SK-N-SH (cell line): Measurements from ENCODE around the gene RFWD3. TPM values are rescaled to one million over a fixed set of nuclear protein-coding genes. Genes with fewer than 3 reads are reported as not detected.

ENCODE experiments used
- CTCF ChIA-PET: fragments of 300-600, 350-600 bp; formaldehyde crosslinking; extraction: SDS; loops from one replicate; lab custom pipeline; 2021; lab: Yijun Ruan, JAX
- POLR2A ChIA-PET: fragments of 350-600 bp; sonication (Branson Sonifier 250); formaldehyde crosslinking; extraction: SDS; loops from one replicate; lab custom pipeline; 2020; ENCODE audit warnings: antibody characterized with exemption, inconsistent platforms; lab: Yijun Ruan, JAX
- DNase-seq: peaks from one replicate; pipeline ENCODE4 v3.0.0; 2012
- H2AFZ ChIP-seq: fragments of 200-600 bp; sonication (generic); 2 replicates; pipeline ENCODE4 v1.8.1; 2016; ENCODE audit warnings: antibody characterized with exemption, mild to moderate bottlenecking, low read depth
- H3F3A ChIP-seq: fragments of 200-600 bp; sonication (generic); replicated peaks from 2 replicates; pipeline ENCODE3; 2016; ENCODE audit warnings: antibody characterized with exemption, mild to moderate bottlenecking; ENCODE audit not compliant: insufficient read depth
- H3K27ac ChIP-seq, 2 experiments: fragments of 200-500 bp in 1 of 2; fragments of 200-600 bp in 1 of 2; sonication (Bioruptor generic) in 1 of 2; sonication (generic), shearing (Covaris generic) in 1 of 2; 2 replicates each; pipeline versions ENCODE4 v1.5.1 to v1.6.1; 2014 to 2016; ENCODE audit warnings: low read depth in 2 of 2, inconsistent platforms in 1 of 2, low read length in 1 of 2, mild to moderate bottlenecking in 1 of 2, mixed read lengths in 1 of 2
- H3K27me3 ChIP-seq: fragments of 200-600 bp; sonication (generic), shearing (Covaris generic); 2 replicates; pipeline ENCODE4 v1.6.1; 2016; ENCODE audit warnings: mixed run types; ENCODE audit not compliant: insufficient read depth
- H3K36me3 ChIP-seq, 2 experiments: fragments of 200-500 bp in 1 of 2; fragments of 200-600 bp in 1 of 2; sonication (Bioruptor generic) in 1 of 2; sonication (generic) in 1 of 2; replicated peaks in 1 of 2; 2 replicates each; pipeline versions ENCODE3 to v1.5.1; 2014 to 2016; ENCODE audit warnings: low read length in 1 of 2, mild to moderate bottlenecking in 1 of 2; ENCODE audit not compliant: insufficient read depth in 2 of 2, control insufficient read depth in 1 of 2
- H3K4me1 ChIP-seq, 2 experiments: fragments of 200-500 bp in 1 of 2; fragments of 200-600 bp in 1 of 2; sonication (Bioruptor generic) in 1 of 2; sonication (generic), shearing (Covaris generic) in 1 of 2; 2 replicates each; pipeline versions ENCODE4 v1.5.1 to v1.6.1; 2014 to 2016; ENCODE audit warnings: low read depth in 1 of 2, low read length in 1 of 2, mixed run types in 1 of 2; ENCODE audit not compliant: insufficient read depth in 2 of 2, control insufficient read depth in 1 of 2
- H3K4me2 ChIP-seq: fragments of 200-600 bp; sonication (generic), shearing (Covaris generic); 2 replicates; pipeline ENCODE4 v1.6.1; 2017; ENCODE audit warnings: mixed run types
- H3K4me3 ChIP-seq, 2 experiments: fragments of 200-500 bp in 1 of 2; fragments of 200-600 bp in 1 of 2; sonication (Bioruptor generic) in 1 of 2; sonication (generic), shearing (Covaris generic) in 1 of 2; 2 replicates each; pipeline versions ENCODE4 v1.5.1 to v1.8.1; 2014 to 2016; ENCODE audit warnings: low read depth in 2 of 2, inconsistent platforms in 1 of 2, low read length in 1 of 2, mild to moderate bottlenecking in 1 of 2, mixed read lengths in 1 of 2, moderate library complexity in 1 of 2
- H3K79me2 ChIP-seq: fragments of 200-600 bp; sonication (generic); 2 replicates; pipeline ENCODE4 v1.8.1; 2017; ENCODE audit warnings: mild to moderate bottlenecking; ENCODE audit not compliant: insufficient read depth
- H3K9ac ChIP-seq: fragments of 200-600 bp; sonication (generic); 2 replicates; pipeline ENCODE4 v1.6.1; 2017; ENCODE audit warnings: mixed run types
- H3K9me2 ChIP-seq: fragments of 200-600 bp; sonication (generic); 2 replicates; pipeline ENCODE4 v1.6.1; 2017; ENCODE audit warnings: mixed run types
- H3K9me3 ChIP-seq: fragments of 200-600 bp; sonication (generic); 2 replicates; pipeline ENCODE4 v1.6.1; 2017; ENCODE audit warnings: mixed run types, mild to moderate bottlenecking, moderate library complexity
- H4K20me1 ChIP-seq: fragments of 200-600 bp; sonication (generic); 2 replicates; pipeline ENCODE4 v1.6.1; 2017; ENCODE audit warnings: mild to moderate bottlenecking, mixed run types; ENCODE audit not compliant: insufficient read depth
- CHD2 ChIP-seq: fragments of 150-350 bp; IDR thresholded peaks from 2 replicates; pipeline ENCODE4 v1.6.1; 2018; ENCODE audit warnings: low read length; ENCODE audit not compliant: partially characterized antibody
- CTCF ChIP-seq: fragments of 200-600 bp; sonication (generic); IDR thresholded peaks from 2 replicates; pipeline ENCODE4 v1.6.1; 2017; ENCODE audit warnings: antibody characterized with exemption, mild to moderate bottlenecking, moderate library complexity
- ELF1 ChIP-seq: IDR thresholded peaks from 2 replicates; pipeline ENCODE4 v1.4.0; 2012
- EP300 ChIP-seq, 2 experiments: IDR thresholded peaks; 2 replicates each; pipeline versions ENCODE4 v1.4.0 to v1.6.1; 2012; ENCODE audit warnings: borderline replicate concordance in 1 of 2, low read depth in 1 of 2, low read length in 1 of 2
- EZH2phosphoT487 ChIP-seq: fragments of 200-600 bp; sonication (generic); IDR thresholded peaks from 2 replicates; pipeline ENCODE4 v1.6.1; 2017; ENCODE audit warnings: low read depth, mixed run types, mild to moderate bottlenecking, antibody characterized with exemption, moderate library complexity, borderline replicate concordance
- FOSL2 ChIP-seq: IDR thresholded peaks from 2 replicates; pipeline ENCODE4 v1.4.0; 2012; ENCODE audit warnings: low read depth, mild to moderate bottlenecking, moderate library complexity, borderline replicate concordance
- FOXJ3 ChIP-seq: sonication (generic); formaldehyde crosslinking; IDR thresholded peaks from 2 replicates; pipeline ENCODE4 v1.5.1; 2020; ENCODE audit warnings: mild to moderate bottlenecking, missing genetic modification reagents
- FOXM1 ChIP-seq: IDR thresholded peaks from 2 replicates; pipeline ENCODE4 v1.4.0; 2012; ENCODE audit warnings: low read depth, mild to moderate bottlenecking
- GABPA ChIP-seq: IDR thresholded peaks from 2 replicates; pipeline ENCODE4 v1.4.0; 2012; ENCODE audit warnings: low read depth, mild to moderate bottlenecking
- JUND ChIP-seq: IDR thresholded peaks from 2 replicates; pipeline ENCODE4 v1.4.0; 2012
- MEF2A ChIP-seq: IDR thresholded peaks from 2 replicates; pipeline ENCODE4 v1.4.0; 2012; ENCODE audit warnings: low read depth, borderline replicate concordance
- MXI1 ChIP-seq: IDR thresholded peaks from 2 replicates; pipeline ENCODE4 v1.6.1; 2012; ENCODE audit warnings: mild to moderate bottlenecking, low read depth, low read length, improper control_type of control experiment
- NFIC ChIP-seq: IDR thresholded peaks from 2 replicates; pipeline ENCODE4 v1.4.0; 2012; ENCODE audit warnings: borderline replicate concordance
- NRF1 ChIP-seq: IDR thresholded peaks from 2 replicates; pipeline ENCODE4 v1.6.1; 2012; ENCODE audit warnings: low read depth, mild to moderate bottlenecking, low read length
- PBX3 ChIP-seq: IDR thresholded peaks from 2 replicates; pipeline ENCODE4; 2012
- RCOR1 ChIP-seq: fragments of 150-350 bp; IDR thresholded peaks from 2 replicates; pipeline ENCODE4 v1.6.1; 2017; ENCODE audit warnings: antibody characterized with exemption, low read length
- RFX5 ChIP-seq: IDR thresholded peaks from 2 replicates; pipeline ENCODE4 v1.6.1; 2012; ENCODE audit warnings: mild to moderate bottlenecking, improper control_type of control experiment, low read length
- RXRA ChIP-seq: IDR thresholded peaks from 2 replicates; pipeline ENCODE4 v1.4.0; 2012; ENCODE audit warnings: low read depth, mild to moderate bottlenecking, borderline replicate concordance
- SIN3A ChIP-seq: IDR thresholded peaks from 2 replicates; pipeline ENCODE4 v1.6.1; 2012; ENCODE audit warnings: low read depth, mild to moderate bottlenecking, low read length, moderate library complexity, borderline replicate concordance
- TAF1 ChIP-seq: IDR thresholded peaks from 2 replicates; pipeline ENCODE4 v1.6.1; 2012; ENCODE audit warnings: low read depth, mild to moderate bottlenecking, low read length, moderate library complexity, borderline replicate concordance
- TCF12 ChIP-seq: IDR thresholded peaks from 2 replicates; pipeline ENCODE4 v1.4.0; 2012
- TEAD4 ChIP-seq: IDR thresholded peaks from 2 replicates; pipeline ENCODE4 v1.4.0; 2012; ENCODE audit warnings: mild to moderate bottlenecking, borderline replicate concordance; ENCODE audit not compliant: insufficient read depth
- USF1 ChIP-seq: IDR thresholded peaks from 2 replicates; pipeline ENCODE4 v1.4.0; 2012; ENCODE audit warnings: low read depth, borderline replicate concordance
- USF2 ChIP-seq: fragments of 150-350 bp; IDR thresholded peaks from 2 replicates; pipeline ENCODE4 v1.6.1; 2017; ENCODE audit warnings: antibody characterized with exemption, low read length, low read depth, borderline replicate concordance
- YY1 ChIP-seq: IDR thresholded peaks from 2 replicates; pipeline ENCODE4 v1.4.0; 2012; ENCODE audit warnings: low read depth, mild to moderate bottlenecking
- ZBTB33 ChIP-seq: IDR thresholded peaks from 2 replicates; pipeline ENCODE4 v1.4.0; 2012; ENCODE audit warnings: low read depth, borderline replicate concordance
- WGBS: methylation state at CpG from one replicate; pipeline ENCODE4 v1.1.6; 2017; ENCODE audit warnings: low lambda C conversion rate; 5-methylcytosine and 5-hydroxymethylcytosine counted together
- polyA plus RNA-seq, 3 experiments: library from polyadenylated mRNA; depleted of rRNA; stranded (reverse); fragments of >200 nt; gene quantifications; 2 replicates each; pipeline ENCODE4 v1.2.3, GENCODE V29; 2012

Gene RFWD3
- polyA plus RNA-seq, 1 of the 3 experiments (the other 2 are of a cell fraction): 13.2 TPM

GRCh38 chr16:74611721-74612120 is 55.0 kb downstream of the RFWD3 start (continued):
- no peak for TF ChIP-seq SIN3A

GRCh38 chr16:74608944-74609343 is 57.7 kb downstream of the RFWD3 start:
- ChIA-PET POLR2A (interaction anchor here (2.1 kb wide), 1 partner anchor 8 kb away, joined by 12 read pairs; no protein-coding TSS in a partner anchor), CTCF (interaction anchor here (4.0 kb wide), 1 partner anchor 15 kb away, joined by 18 read pairs; no protein-coding TSS in a partner anchor)
- Histone ChIP-seq H3K9ac (no peak overlapping the region), H4K20me1 (peaks cover 18% of the 10 kb centered on the region), H3K4me2 (no peak overlapping the region), H3K27me3 (no peaks in the 10 kb centered on the region), H3K9me2 (no peaks in the 10 kb centered on the region), H2AFZ (no peak overlapping the region), H3F3A (peaks cover 9% of the 10 kb centered on the region), H3K4me1 (peaks cover 0 to 5% of the 10 kb centered on the region in 2 experiments; a peak in 3 of 4 replicates), H3K36me3 (no peaks in the 10 kb centered on the region), H3K9me3 (no peaks in the 10 kb centered on the region), H3K27ac (no peak overlapping the region), H3K79me2 (peaks cover 29% of the 10 kb centered on the region), H3K4me3 (no peak overlapping the region)
- DNase-seq: no peak
- WGBS: 66% methylated on average over 6 of the region's 6 CpGs
- TF ChIP-seq FOSL2: no peak
- TF ChIP-seq CHD2: no peak
- TF ChIP-seq FOXJ3 (CRISPR knock-in tag): no peak
- TF ChIP-seq EP300 (IDR thresholded peaks at IDR 0.05; ENCODE audit: borderline replicate concordance in 1 of 2, low read depth in 1 of 2, low read length in 1 of 2): peak in 1 of 2 experiments; percentile 57; a peak in 1 of 4 replicates
- peak; percentile 64 for TF ChIP-seq NFIC
- no peak for TF ChIP-seq ZBTB33
- TF ChIP-seq TAF1: no peak
- TF ChIP-seq YY1: no peak
- TF ChIP-seq RFX5: no peak
- no peak for TF ChIP-seq RXRA
- TF ChIP-seq SIN3A: no peak
- TF ChIP-seq RCOR1: no peak
- no peak for TF ChIP-seq MXI1
- no peak; the same call in 1 of the 2 replicates for TF ChIP-seq TEAD4
- peak; percentile 73 for TF ChIP-seq PBX3
- TF ChIP-seq NRF1: no peak
- no peak for TF ChIP-seq EZH2phosphoT487
- peak; percentile 77 for TF ChIP-seq TCF12
- TF ChIP-seq USF1: no peak
- no peak for TF ChIP-seq GABPA
- no peak for TF ChIP-seq ELF1
- TF ChIP-seq MEF2A: no peak
- TF ChIP-seq CTCF: no peak
- peak; percentile 70 for TF ChIP-seq JUND
- no peak for TF ChIP-seq FOXM1
- TF ChIP-seq USF2: no peak
